GM12892 (cell line): Measurements from ENCODE around the gene IGF2BP3.

Experiments
- POLR2A ChIP-seq: IDR thresholded peaks from 2 replicates; pipeline ENCODE4 v1.6.1; 2011; ENCODE audit warnings: low read depth, low read length, control low read depth
- POLR2AphosphoS5 ChIP-seq: IDR thresholded peaks from 2 replicates; pipeline ENCODE4 v1.6.1; 2011; ENCODE audit warnings: low read depth, low read length, control low read depth
- TAF1 ChIP-seq: IDR thresholded peaks from 2 replicates; pipeline ENCODE4 v1.6.1; 2011; ENCODE audit warnings: low read depth, mild to moderate bottlenecking, control low read depth, low read length, borderline replicate concordance

DNA sequence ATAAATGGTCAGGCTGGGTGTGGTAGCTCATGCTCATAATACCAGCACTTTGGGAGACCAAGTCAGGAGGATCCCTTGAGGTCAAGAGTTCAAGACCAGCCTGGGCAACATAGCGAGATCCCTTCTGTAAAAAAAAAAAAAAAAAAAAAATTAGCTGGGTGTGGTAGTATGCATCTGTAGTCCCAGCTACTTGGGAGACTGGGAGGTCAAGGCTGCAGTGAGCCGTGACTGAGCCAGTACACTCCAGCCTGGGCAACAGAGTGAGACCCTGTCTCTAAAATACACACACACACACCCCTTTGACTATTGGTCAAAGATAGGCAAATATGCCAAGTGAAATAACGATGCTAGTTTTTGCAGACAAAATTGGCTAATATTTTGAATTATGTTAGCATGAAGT, 80.6 kb downstream of the IGF2BP3 start:
- TF ChIP-seq POLR2AphosphoS5 (no peak), POLR2A (no peak), TAF1 (no peak)
